Cardiac fibroblast (primary cell): ENCODE data around the gene CDK6.
"Not testable (repeated sequence)": the region's sequence is repeated elsewhere in the genome, so short reads cannot be mapped to it uniquely, and the experiment has no call there.

ENCODE experiments used
- DNase-seq, 2 donors: peaks; one replicate each; pipeline versions ENCODE4 v3.0.0 to v3.0.0-alpha.2; 2010; ENCODE audit warnings: low read depth in 2 of 2
- H3K4me3 ChIP-seq, 2 donors: replicated peaks in 1 of 2; 1 replicate in 1 of 2; 2 replicates in 1 of 2; pipeline ENCODE4 v1.5.1; 2011; ENCODE audit warnings: low read depth in 2 of 2, low read length in 2 of 2, mild to moderate bottlenecking in 2 of 2, moderate library complexity in 1 of 2
- TF ChIP-seq, protein P1 (sequence below): IDR thresholded peaks from one replicate; pipeline ENCODE4 v1.5.1; 2011; ENCODE audit warnings: low read depth, mild to moderate bottlenecking, low read length, inconsistent platforms

Gene CDK6

GRCh38 chr7:92836489-92836999, at the start of gene CDK6:
CDK6 (minus strand) TSS chr7:92836573; CDS start chr7:92833323, 3,250 bp downstream.
- DNase-seq = peak; percentile 53 to 67
- TF ChIP-seq, protein P1, sequence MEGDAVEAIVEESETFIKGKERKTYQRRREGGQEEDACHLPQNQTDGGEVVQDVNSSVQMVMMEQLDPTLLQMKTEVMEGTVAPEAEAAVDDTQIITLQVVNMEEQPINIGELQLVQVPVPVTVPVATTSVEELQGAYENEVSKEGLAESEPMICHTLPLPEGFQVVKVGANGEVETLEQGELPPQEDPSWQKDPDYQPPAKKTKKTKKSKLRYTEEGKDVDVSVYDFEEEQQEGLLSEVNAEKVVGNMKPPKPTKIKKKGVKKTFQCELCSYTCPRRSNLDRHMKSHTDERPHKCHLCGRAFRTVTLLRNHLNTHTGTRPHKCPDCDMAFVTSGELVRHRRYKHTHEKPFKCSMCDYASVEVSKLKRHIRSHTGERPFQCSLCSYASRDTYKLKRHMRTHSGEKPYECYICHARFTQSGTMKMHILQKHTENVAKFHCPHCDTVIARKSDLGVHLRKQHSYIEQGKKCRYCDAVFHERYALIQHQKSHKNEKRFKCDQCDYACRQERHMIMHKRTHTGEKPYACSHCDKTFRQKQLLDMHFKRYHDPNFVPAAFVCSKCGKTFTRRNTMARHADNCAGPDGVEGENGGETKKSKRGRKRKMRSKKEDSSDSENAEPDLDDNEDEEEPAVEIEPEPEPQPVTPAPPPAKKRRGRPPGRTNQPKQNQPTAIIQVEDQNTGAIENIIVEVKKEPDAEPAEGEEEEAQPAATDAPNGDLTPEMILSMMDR = no peak
- H3K4me3 ChIP-seq = peak within 1 kb of the TSS; percentile 71 to 88

- not testable (repeated sequence) for H3K4me3 ChIP-seq, DNase-seq
These were observed 49.7 kb upstream of the CDK6 start for GRCh38 chr7:92886039-92886438.

- H3K4me3 ChIP-seq = no peak overlapping the region
- TF ChIP-seq, protein P1 = no peak
- no peak for DNase-seq
These were observed 47.8 kb upstream of the CDK6 start for GRCh38 chr7:92884218-92884617.

DNA sequence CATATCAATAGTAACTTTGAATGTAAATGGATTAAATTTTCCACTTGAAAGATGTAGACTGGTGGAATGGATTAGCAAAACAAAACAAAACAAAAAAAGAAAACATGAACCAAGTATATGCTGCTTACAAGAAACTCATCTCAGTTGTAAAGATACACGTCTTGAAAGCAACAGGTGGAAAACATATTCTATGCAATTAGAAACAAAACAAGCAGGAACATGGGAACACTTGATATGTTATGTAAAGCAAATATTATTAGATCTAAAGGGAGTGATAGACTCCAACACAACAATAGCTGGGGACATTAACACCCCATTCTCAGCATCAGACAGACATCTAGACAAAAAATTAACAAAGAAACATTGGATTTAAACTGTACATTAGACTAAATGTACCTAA, 46.4 kb upstream of the CDK6 start:
- H3K4me3 ChIP-seq = no peak overlapping the region
- no peak for DNase-seq
- TF ChIP-seq, protein P1 = no peak

- TF ChIP-seq, protein P1 = no peak
- no peak overlapping the region for H3K4me3 ChIP-seq
- DNase-seq = no peak
These were observed 44.7 kb upstream of the CDK6 start for GRCh38 chr7:92881091-92881485.

DNA sequence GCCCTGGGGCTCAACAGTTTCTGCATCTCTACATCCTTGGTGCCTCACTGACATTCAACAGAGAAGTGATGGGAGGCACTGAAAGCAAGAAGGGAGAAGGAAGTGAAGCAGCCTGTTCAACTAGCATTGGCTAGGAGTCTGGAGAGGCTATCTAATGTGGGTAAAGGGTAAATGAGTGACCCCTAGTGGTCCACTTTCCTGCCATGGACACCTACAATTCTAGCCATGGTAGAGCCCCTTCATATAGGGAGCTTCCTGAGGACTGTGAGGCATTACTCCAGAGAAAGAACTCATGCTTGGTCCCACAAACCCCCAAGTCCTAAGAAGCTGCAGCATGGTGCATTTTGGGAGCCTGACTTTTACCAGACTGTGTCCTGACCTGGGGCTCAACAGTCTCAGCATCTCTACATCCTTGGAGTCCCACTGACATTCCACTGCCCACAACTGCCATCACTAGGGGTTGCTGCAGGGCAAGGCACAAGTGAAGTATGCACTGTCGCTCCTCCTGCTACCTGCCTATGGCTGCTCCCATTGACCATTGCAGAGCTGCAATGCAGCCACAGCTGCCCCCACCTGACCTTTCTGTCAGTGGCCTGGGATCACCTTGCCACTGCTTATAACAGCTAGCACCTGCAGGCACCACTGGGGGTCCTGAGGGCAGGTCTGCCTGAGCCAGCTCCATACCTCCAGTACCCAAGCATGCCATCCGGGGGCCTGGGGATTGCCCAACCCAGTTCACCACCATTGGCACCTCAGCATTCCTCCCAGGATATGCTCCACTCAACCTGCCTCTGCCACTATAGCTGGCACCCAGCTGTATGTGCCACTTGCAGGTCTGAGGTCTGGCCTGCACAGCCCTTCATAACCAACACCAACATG, 44.1 kb upstream of the CDK6 start:
- TF ChIP-seq, protein P1 = peak; percentile 27
- no peak overlapping the region for H3K4me3 ChIP-seq
- DNase-seq = peak; percentile 37 to 56

DNA sequence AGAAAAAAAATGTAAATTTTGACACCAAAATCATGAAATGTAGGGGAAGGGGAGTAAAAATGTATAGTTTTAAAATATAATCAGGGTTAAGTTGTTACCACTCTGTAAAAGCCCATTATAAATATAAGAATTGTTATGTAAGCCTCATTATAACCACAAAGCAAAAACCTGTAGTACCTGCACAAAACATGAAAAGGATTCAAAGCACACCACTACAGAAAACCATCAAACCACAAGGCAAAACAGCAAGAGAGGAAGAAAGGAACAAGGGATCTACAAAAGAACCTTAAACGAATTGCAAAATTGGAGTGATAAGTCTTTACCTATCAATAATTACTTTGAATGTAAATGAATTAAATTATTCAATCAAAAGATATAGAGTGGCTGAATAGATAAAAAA, 41.0 kb upstream of the CDK6 start:
- no peak for DNase-seq
- TF ChIP-seq, protein P1 = no peak
- H3K4me3 ChIP-seq = no peak overlapping the region
